PC-3 (cell line): ENCODE data around the gene GAB1. TPM values are rescaled to one million over a fixed set of nuclear protein-coding genes. Genes with fewer than 3 reads are reported as not detected.

Experiments
- ATAC-seq: fragments of 200-7000 bp; cut with Tn5 transposase; 2 replicates; pipeline ENCODE4 v1.9.1; 2020; ENCODE audit warnings: mild to moderate bottlenecking, moderate library complexity
- BruUV-seq: library from RNA; stranded (reverse); fragments of 400-500 nt; replicated peaks from 2 replicates; lab custom pipeline; 2021; lab: Mats Ljungman, UMichigan
- CTCF ChIA-PET: fragments of 300-600 bp; sonication (Branson Sonifier 250); formaldehyde crosslinking; loops from one replicate; lab custom pipeline; 2022; ENCODE audit warnings: antibody characterized with exemption; lab: Charles Lee
- POLR2A ChIA-PET: fragments of 300-600 bp; sonication (Branson Sonifier 250); formaldehyde crosslinking; loops from one replicate; lab custom pipeline; 2022; ENCODE audit warnings: antibody characterized with exemption; ENCODE audit not compliant: unreplicated experiment; lab: Charles Lee
- DNase-seq: peaks from one replicate; pipeline ENCODE4 v3.0.0-alpha.2; 2015
- H2AFZ ChIP-seq: fragments of 300-600 bp; sonication (generic); 2 replicates; pipeline ENCODE4 v1.6.0; 2016; ENCODE audit warnings: antibody characterized with exemption, low read length
- H3F3A ChIP-seq: fragments of 300-600 bp; sonication (generic); one replicate; pipeline ENCODE4 v1.6.0; 2017; ENCODE audit warnings: antibody characterized with exemption, low read length, control low read depth, mild to moderate bottlenecking; ENCODE audit not compliant: unreplicated experiment
- H3K27ac ChIP-seq: fragments of 300-600 bp; sonication (generic); 2 replicates; pipeline ENCODE4 v1.5.1; 2016; ENCODE audit warnings: mild to moderate bottlenecking, low read length
- H3K27me3 ChIP-seq: fragments of 300-600 bp; sonication (generic); 2 replicates; pipeline ENCODE4 v1.6.1; 2016; ENCODE audit warnings: low read length, mixed read lengths
- H3K36me3 ChIP-seq: fragments of 300-600 bp; sonication (generic); 2 replicates; pipeline ENCODE4 v1.6.1; 2016; ENCODE audit warnings: low read depth, mixed run types, low read length, mixed read lengths
- H3K4me1 ChIP-seq: fragments of 300-600 bp; sonication (generic); 2 replicates; pipeline ENCODE4 v1.5.1; 2016; ENCODE audit warnings: low read length; ENCODE audit not compliant: insufficient read depth
- H3K4me2 ChIP-seq: fragments of 300-600 bp; sonication (generic); 2 replicates; pipeline ENCODE4 v1.6.0; 2016; ENCODE audit warnings: low read length
- H3K4me3 ChIP-seq: fragments of 300-600 bp; sonication (generic); 2 replicates; pipeline ENCODE4 v1.5.1; 2016; ENCODE audit warnings: mild to moderate bottlenecking, low read length, mixed read lengths
- H3K79me2 ChIP-seq: fragments of 300-600 bp; sonication (generic); 2 replicates; pipeline ENCODE4 v1.6.1; 2017; ENCODE audit warnings: low read length, mixed read lengths
- H3K9ac ChIP-seq: fragments of 300-600 bp; sonication (generic); 2 replicates; pipeline ENCODE4 v1.6.0; 2016; ENCODE audit warnings: mild to moderate bottlenecking, low read length
- H3K9me2 ChIP-seq: fragments of 300-600 bp; sonication (generic); replicated peaks from 2 replicates; pipeline ENCODE4 v1.6.1; 2016; ENCODE audit warnings: mixed run types, low read length, mixed read lengths
- H3K9me3 ChIP-seq: fragments of 300-600 bp; sonication (generic); 2 replicates; pipeline ENCODE4 v1.6.1; 2016; ENCODE audit warnings: low read length, mixed read lengths
- H4K20me1 ChIP-seq: fragments of 300-600 bp; sonication (generic); 2 replicates; pipeline ENCODE4 v1.6.1; 2016; ENCODE audit warnings: low read length, mixed read lengths
- CTCF ChIP-seq: fragments of 300-600 bp; sonication (generic); conservative IDR thresholded peaks from 2 replicates; pipeline ENCODE4 v1.5.1; 2017; ENCODE audit warnings: antibody characterized with exemption, low read depth, mild to moderate bottlenecking, low read length
- EZH2 ChIP-seq: fragments of 300-600 bp; sonication (generic); IDR thresholded peaks from one replicate; pipeline ENCODE4 v1.6.1; 2017; ENCODE audit warnings: antibody characterized with exemption, mild to moderate bottlenecking, low read length; ENCODE audit not compliant: unreplicated experiment
- EZH2phosphoT487 ChIP-seq: fragments of 300-600 bp; sonication (generic); IDR thresholded peaks from 2 replicates; pipeline ENCODE4 v1.6.1; 2018; ENCODE audit warnings: mild to moderate bottlenecking, antibody characterized with exemption, low read length, borderline replicate concordance
- intact Hi-C: fragments of 100-400 bp; cut with micrococcal nuclease; formaldehyde crosslinking; loops from 2 replicates; pipeline ENCODE4 v1.9.0; 2023
- total RNA-seq: library from RNA; depleted of rRNA; stranded (reverse); fragments of >200 nt; gene quantifications from 2 replicates; pipeline ENCODE4 v1.2.3, GENCODE V29; 2014

Gene GAB1
- total RNA-seq, 1 experiment from 2014 or later = 4.9 TPM

GRCh38 chr4:143374255-143374654, 37.6 kb downstream of the GAB1 start:
- ATAC-seq (no peak), DNase-seq (no peak)
- intact Hi-C loops = loop anchor here (2.0 kb wide), 1 partner anchor 171 kb away; no protein-coding TSS in a partner anchor
- H3K9ac ChIP-seq = no peak overlapping the region
- H3K4me3 ChIP-seq = no peak overlapping the region
- H3F3A ChIP-seq = no peaks in the 10 kb centered on the region
- H2AFZ ChIP-seq = no peak overlapping the region
- no peaks in the 10 kb centered on the region for H4K20me1 ChIP-seq
- no peak overlapping the region for H3K27ac ChIP-seq
- BruUV-seq = no TSS peak
- no peaks in the 10 kb centered on the region for H3K79me2 ChIP-seq
- no peak for TF ChIP-seq EZH2phosphoT487
- TF ChIP-seq EZH2 = no peak
- TF ChIP-seq CTCF = no peak
- H3K27me3 ChIP-seq = no peaks in the 10 kb centered on the region
- POLR2A ChIA-PET = no interaction called here
- no peaks in the 10 kb centered on the region for H3K9me2 ChIP-seq
- H3K36me3 ChIP-seq = no peaks in the 10 kb centered on the region
- CTCF ChIA-PET = no interaction called here
- H3K4me2 ChIP-seq = no peak overlapping the region
- no peaks in the 10 kb centered on the region for H3K9me3 ChIP-seq
- no peaks in the 10 kb centered on the region for H3K4me1 ChIP-seq

GRCh38 chr4:143374771-143375170, 38.1 kb downstream of the GAB1 start:
- H3K36me3 ChIP-seq = no peaks in the 10 kb centered on the region
- no TSS peak for BruUV-seq
- no peaks in the 10 kb centered on the region for H3F3A ChIP-seq
- ChIA-PET CTCF (interaction anchor here (0.6 to 0.9 kb wide), 3 partner anchors 22 to 115 kb away, joined by 3 read pairs; no protein-coding TSS in a partner anchor), POLR2A (interaction anchor here (0.5 kb wide), 1 partner anchor 31 kb away, joined by 13 read pairs; no protein-coding TSS in a partner anchor)
- intact Hi-C loops = loop anchor here (1.0 to 2.0 kb wide), 2 partner anchors 108 to 172 kb away; no protein-coding TSS in a partner anchor
- H3K79me2 ChIP-seq = no peaks in the 10 kb centered on the region
- ATAC-seq (no peak), DNase-seq (no peak)
- H3K4me2 ChIP-seq = no peak overlapping the region
- H3K9me3 ChIP-seq = no peaks in the 10 kb centered on the region
- no peak overlapping the region for H3K4me3 ChIP-seq
- no peaks in the 10 kb centered on the region for H4K20me1 ChIP-seq
- H3K4me1 ChIP-seq = no peaks in the 10 kb centered on the region
- no peaks in the 10 kb centered on the region for H3K27me3 ChIP-seq
- H3K9me2 ChIP-seq = no peaks in the 10 kb centered on the region
- no peak overlapping the region for H3K27ac ChIP-seq
- no peak for TF ChIP-seq EZH2
- TF ChIP-seq EZH2phosphoT487 = no peak
- TF ChIP-seq CTCF = no peak
- H3K9ac ChIP-seq = no peak overlapping the region
- no peak overlapping the region for H2AFZ ChIP-seq

GRCh38 chr4:143375326-143376073, 38.8 kb downstream of the GAB1 start:
- Histone ChIP-seq H3K9me2 (no peaks in the 10 kb centered on the region), H3K27me3 (no peaks in the 10 kb centered on the region), H2AFZ (no peak overlapping the region), H3K9me3 (no peaks in the 10 kb centered on the region), H3K4me2 (no peak overlapping the region), H3K4me1 (no peaks in the 10 kb centered on the region), H3K9ac (no peak overlapping the region), H3K4me3 (no peak overlapping the region), H3K36me3 (no peaks in the 10 kb centered on the region), H3K27ac (no peak overlapping the region), H3F3A (no peaks in the 10 kb centered on the region), H3K79me2 (no peaks in the 10 kb centered on the region), H4K20me1 (no peaks in the 10 kb centered on the region)
- TF ChIP-seq CTCF = peak; percentile 72
- no peak for TF ChIP-seq EZH2
- DNase-seq (peak; percentile 55), ATAC-seq (peak; percentile 92)
- intact Hi-C loops = loop anchor here (1.0 to 2.0 kb wide), 2 partner anchors 107 to 173 kb away; no protein-coding TSS in a partner anchor
- no TSS peak for BruUV-seq
- ChIA-PET POLR2A (interaction anchor here (0.5 to 0.6 kb wide), 2 partner anchors 30 to 255 kb away, joined by 3 to 13 read pairs; no protein-coding TSS in a partner anchor), CTCF (interaction anchor here (0.6 to 0.9 kb wide), 3 partner anchors 22 to 114 kb away, joined by 3 read pairs; no protein-coding TSS in a partner anchor)
